Measurements from ENCODE around the gene COX8C. TPM values are rescaled to one million over a fixed set of nuclear protein-coding genes. Genes with fewer than 3 reads are reported as not detected.

Gene COX8C
- total RNA-seq, 1 experiment from 2014 or later: not detected

- Histone ChIP-seq H3K4me2 (ENCODE audit: low read length) (no peak overlapping the region), H3K9me3 (ENCODE audit: control insufficient read depth in 1 of 2, insufficient read depth in 1 of 2, low read depth in 1 of 2, low read length in 2 of 2) (no peaks in the 10 kb centered on the region), H3K4me3 (replicated peaks in 1 of 2; ENCODE audit: low read depth in 1 of 2, low read length in 2 of 2) (no peak overlapping the region), H3K9me2 (ENCODE audit: insufficient read depth) (no peaks in the 10 kb centered on the region), H3K79me2 (ENCODE audit: insufficient read depth, low read length) (peaks cover 93% of the 10 kb centered on the region), H3K36me3 (ENCODE audit: control insufficient read depth in 1 of 2, insufficient read depth in 2 of 2, low read length in 2 of 2) (no peaks in the 10 kb centered on the region), H4K20me1 (ENCODE audit: insufficient read depth) (no peaks in the 10 kb centered on the region; the same call in 1 of the 2 replicates), H3K4me1 (ENCODE audit: control insufficient read depth in 1 of 2, insufficient read depth in 2 of 2, low read length in 2 of 2) (peaks cover 0 to 12% of the 10 kb centered on the region in 2 experiments; a peak in 2 of 4 replicates), H3K9ac (ENCODE audit: low read length) (no peak overlapping the region), H3K27ac (ENCODE audit: low read depth, low read length) (no peak overlapping the region), H3K27me3 (ENCODE audit: insufficient read depth, low read length) (no peaks in the 10 kb centered on the region), H2AFZ (ENCODE audit: low read depth, low read length, poor library complexity, severe bottlenecking) (no peak overlapping the region)
- ATAC-seq (no peak), DNase-seq (ENCODE audit: low read depth, low spot score) (no peak)
- ChIA-PET RAD21 (ENCODE audit: low non-redundant PET in 1 of 2, low total read pairs in 2 of 2, uncharacterized antibody in 2 of 2, unreplicated experiment in 2 of 2) (no interaction called here), CTCF (no interaction called here), POLR2A (interaction anchor here (0.9 kb wide), 1 partner anchor 15 kb away, joined by 3 read pairs; no protein-coding TSS in a partner anchor)
- intact Hi-C loops (cut with micrococcal nuclease): no loop called here
- TF ChIP-seq POLR2A (IDR thresholded peaks at IDR 0.05; ENCODE audit: borderline replicate concordance, extremely low read depth, insufficient read depth, insufficient read length): no peak
- TF ChIP-seq, protein P1, sequence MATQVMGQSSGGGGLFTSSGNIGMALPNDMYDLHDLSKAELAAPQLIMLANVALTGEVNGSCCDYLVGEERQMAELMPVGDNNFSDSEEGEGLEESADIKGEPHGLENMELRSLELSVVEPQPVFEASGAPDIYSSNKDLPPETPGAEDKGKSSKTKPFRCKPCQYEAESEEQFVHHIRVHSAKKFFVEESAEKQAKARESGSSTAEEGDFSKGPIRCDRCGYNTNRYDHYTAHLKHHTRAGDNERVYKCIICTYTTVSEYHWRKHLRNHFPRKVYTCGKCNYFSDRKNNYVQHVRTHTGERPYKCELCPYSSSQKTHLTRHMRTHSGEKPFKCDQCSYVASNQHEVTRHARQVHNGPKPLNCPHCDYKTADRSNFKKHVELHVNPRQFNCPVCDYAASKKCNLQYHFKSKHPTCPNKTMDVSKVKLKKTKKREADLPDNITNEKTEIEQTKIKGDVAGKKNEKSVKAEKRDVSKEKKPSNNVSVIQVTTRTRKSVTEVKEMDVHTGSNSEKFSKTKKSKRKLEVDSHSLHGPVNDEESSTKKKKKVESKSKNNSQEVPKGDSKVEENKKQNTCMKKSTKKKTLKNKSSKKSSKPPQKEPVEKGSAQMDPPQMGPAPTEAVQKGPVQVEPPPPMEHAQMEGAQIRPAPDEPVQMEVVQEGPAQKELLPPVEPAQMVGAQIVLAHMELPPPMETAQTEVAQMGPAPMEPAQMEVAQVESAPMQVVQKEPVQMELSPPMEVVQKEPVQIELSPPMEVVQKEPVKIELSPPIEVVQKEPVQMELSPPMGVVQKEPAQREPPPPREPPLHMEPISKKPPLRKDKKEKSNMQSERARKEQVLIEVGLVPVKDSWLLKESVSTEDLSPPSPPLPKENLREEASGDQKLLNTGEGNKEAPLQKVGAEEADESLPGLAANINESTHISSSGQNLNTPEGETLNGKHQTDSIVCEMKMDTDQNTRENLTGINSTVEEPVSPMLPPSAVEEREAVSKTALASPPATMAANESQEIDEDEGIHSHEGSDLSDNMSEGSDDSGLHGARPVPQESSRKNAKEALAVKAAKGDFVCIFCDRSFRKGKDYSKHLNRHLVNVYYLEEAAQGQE (IDR thresholded peaks at IDR 0.05; ENCODE audit: low read depth): no peak
- TF ChIP-seq EZH2phosphoT487 (IDR thresholded peaks at IDR 0.05; ENCODE audit: borderline replicate concordance): no peak
- TF ChIP-seq POLR2AphosphoS5 (IDR thresholded peaks at IDR 0.05; ENCODE audit: low read depth, low read length): no peak
- no peak for TF ChIP-seq JUND (IDR thresholded peaks at IDR 0.05)
- no TSS peak for BruUV-seq (replicated peaks)
Measured at GRCh38 chr14:93317210-93317874, 29.6 kb upstream of the COX8C start.
